Activated naive CD4-positive, alpha-beta T cell treated with anti-CD3 and anti-CD28 coated beads for 36 hours (primary cell): Measurements from ENCODE around the gene GMPR2. TPM values are rescaled to one million over a fixed set of nuclear protein-coding genes. Genes with fewer than 3 reads are reported as not detected.

Experiments
- CTCF ChIA-PET: fragments of 350-600 bp; sonication (Branson Sonifier 250); formaldehyde crosslinking; loops from one replicate; lab custom pipeline; 2021; ENCODE audit warnings: antibody characterized with exemption; lab: Charles Lee
- DNase-seq: peaks from one replicate; pipeline ENCODE4 v3.0.0-alpha.2; 2020
- H3K27ac Mint-ChIP-seq: one replicate; pipeline ENCODE4 v1.8.0; 2021; ENCODE audit warnings: mild to moderate bottlenecking, mixed read lengths
- H3K27me3 Mint-ChIP-seq: one replicate; pipeline ENCODE4 v1.8.0; 2021; ENCODE audit warnings: low read depth, mixed read lengths
- H3K36me3 Mint-ChIP-seq: one replicate; pipeline ENCODE4 v1.8.0; 2021; ENCODE audit warnings: low read depth, mixed read lengths
- H3K4me1 Mint-ChIP-seq: one replicate; pipeline ENCODE4 v1.8.0; 2021; ENCODE audit warnings: low read depth, mixed read lengths
- H3K4me3 Mint-ChIP-seq: one replicate; pipeline ENCODE4 v1.8.0; 2021; ENCODE audit warnings: mild to moderate bottlenecking, moderate library complexity, mixed read lengths
- H3K9me3 Mint-ChIP-seq: one replicate; pipeline ENCODE4 v1.8.0; 2021; ENCODE audit warnings: mixed read lengths
- intact Hi-C: fragments of 100-400 bp; cut with micrococcal nuclease; formaldehyde crosslinking; loops from one replicate; pipeline ENCODE4 v1.15.1; 2023
- total RNA-seq, 2 experiments: library from RNA; stranded (reverse); gene quantifications; one replicate each; pipeline ENCODE4 v1.2.3, GENCODE V29; 2021

Gene GMPR2
- total RNA-seq, 2 experiments from 2014 or later: 60.5 to 63.7 TPM

DNA sequence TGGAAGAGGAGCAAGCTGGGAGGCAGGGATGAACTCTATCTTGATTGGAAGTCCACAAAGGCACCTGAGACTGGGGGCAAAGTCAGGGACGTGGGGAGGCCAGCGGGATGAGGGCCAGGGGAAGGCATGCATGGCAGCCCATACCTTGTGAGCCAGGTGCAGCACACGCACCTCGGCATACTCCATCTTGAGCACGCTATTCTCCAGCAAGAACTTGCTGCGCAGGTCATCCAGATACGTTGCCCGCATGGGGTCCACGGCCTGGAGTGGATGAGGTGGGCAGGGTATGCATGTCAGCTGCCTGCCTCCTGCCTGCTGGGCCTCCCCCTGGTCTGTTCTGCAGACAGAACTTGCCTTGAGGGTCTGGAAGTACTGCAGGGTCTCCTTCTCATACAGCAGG is 34.8 kb downstream of the GMPR2 start:
- Mint-ChIP-seq H3K27me3 (no peaks in the 10 kb centered on the region), H3K27ac (no peak overlapping the region), H3K9me3 (no peaks in the 10 kb centered on the region), H3K4me3 (no peak overlapping the region), H3K36me3 (peaks cover 19% of the 10 kb centered on the region), H3K4me1 (peaks cover 16% of the 10 kb centered on the region)
- intact Hi-C loops: no loop called here
- CTCF ChIA-PET: interaction anchor here (0.6 to 1.8 kb wide), 2 partner anchors 25 to 40 kb away, joined by 3 to 6 read pairs; partner anchors contain the start of genes CIDEB and TINF2
- no peak for DNase-seq

DNA sequence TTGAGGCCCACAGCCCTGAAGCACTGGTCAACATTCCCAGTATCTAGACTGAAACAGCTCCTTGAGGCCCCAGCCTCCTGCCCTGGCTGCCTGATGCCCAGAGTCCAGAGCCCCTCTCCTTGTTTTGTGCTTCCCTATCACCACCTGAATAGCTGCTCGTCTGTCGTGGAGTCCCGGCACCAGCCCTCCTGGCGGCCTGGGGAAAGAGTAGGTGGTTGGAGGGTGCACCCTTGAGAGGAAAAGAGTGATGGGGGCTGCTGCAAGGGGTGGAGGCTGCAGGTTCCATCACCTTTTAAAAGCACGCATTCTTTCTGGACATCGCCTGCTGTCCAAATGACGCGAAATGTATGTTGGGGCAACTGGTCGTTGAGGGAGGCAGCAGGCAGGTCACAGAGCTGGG is 35.5 kb downstream of the GMPR2 start:
- peaks cover 19% of the 10 kb centered on the region for H3K36me3 Mint-ChIP-seq
- H3K27me3 Mint-ChIP-seq: no peaks in the 10 kb centered on the region
- H3K27ac Mint-ChIP-seq: no peak overlapping the region
- CTCF ChIA-PET: interaction anchor here (1.8 to 4.5 kb wide), 2 partner anchors 26 to 39 kb away, joined by 6 to 43 read pairs; partner anchors contain the start of genes CIDEB and TINF2
- intact Hi-C loops: no loop called here
- H3K4me1 Mint-ChIP-seq: peaks cover 23% of the 10 kb centered on the region
- no peaks in the 10 kb centered on the region for H3K9me3 Mint-ChIP-seq
- no peak for DNase-seq
- no peak overlapping the region for H3K4me3 Mint-ChIP-seq

DNA sequence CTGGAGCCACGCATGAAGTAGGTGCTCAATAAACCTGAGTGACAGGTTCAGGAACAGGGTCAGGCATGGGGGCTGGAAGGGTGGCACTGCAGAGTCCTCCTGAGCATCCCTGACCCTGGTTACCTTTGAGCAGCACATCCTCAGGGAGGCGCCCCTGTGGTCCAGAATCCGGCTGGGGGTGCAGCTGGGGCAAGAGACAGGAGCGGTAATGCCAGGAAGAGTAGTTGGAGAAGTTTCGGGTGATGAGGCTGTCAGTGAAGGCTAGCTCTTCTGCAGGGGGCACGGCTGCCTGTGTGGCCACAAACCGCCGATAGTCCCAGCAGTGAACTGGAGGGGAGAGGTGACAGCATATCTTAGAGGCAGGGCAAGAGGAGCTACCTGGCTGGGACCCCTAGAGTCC is 36.6 kb downstream of the GMPR2 start:
- Mint-ChIP-seq H3K4me3 (no peak overlapping the region), H3K4me1 (peaks cover 34% of the 10 kb centered on the region), H3K27ac (no peak overlapping the region), H3K36me3 (peaks cover 18% of the 10 kb centered on the region), H3K27me3 (no peaks in the 10 kb centered on the region), H3K9me3 (no peaks in the 10 kb centered on the region)
- DNase-seq: no peak
- CTCF ChIA-PET: interaction anchor here (1.4 to 4.5 kb wide), 6 partner anchors 11 to 39 kb away, joined by 6 to 43 read pairs (median 20); partner anchors contain the start of genes CIDEB and TINF2
- intact Hi-C loops: no loop called here

DNA sequence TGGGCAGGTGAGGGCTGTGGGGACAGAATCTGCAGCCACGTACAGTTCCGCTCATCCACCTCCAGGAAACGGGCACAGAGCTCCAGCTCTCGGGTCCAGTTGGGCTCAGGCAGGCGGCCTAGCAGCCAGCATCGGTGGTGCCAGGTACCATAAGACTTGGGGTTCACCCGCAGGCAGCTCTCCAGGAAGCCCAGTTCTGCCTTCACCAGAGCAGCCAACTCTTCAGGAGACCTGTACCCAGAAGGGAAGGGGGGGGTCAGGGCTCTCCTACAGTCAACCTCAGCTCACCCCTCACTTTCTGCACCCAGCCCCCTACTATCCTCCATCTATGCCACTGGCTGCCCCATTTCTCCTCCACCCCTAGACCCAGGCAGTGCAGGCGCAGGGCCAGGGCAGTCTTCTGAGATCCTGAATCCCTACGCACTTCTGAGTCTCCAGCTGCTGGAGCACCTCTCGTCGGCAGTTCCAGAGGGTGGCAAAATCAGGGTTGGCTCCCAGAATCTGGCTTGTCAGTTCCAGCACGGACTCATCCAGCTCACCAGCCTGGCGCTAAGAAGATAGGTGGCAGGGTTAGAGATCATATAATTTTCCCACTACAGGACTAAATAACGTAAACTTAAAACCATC is 37.3 kb downstream of the GMPR2 start:
- peaks cover 18% of the 10 kb centered on the region for H3K36me3 Mint-ChIP-seq
- H3K27me3 Mint-ChIP-seq: no peaks in the 10 kb centered on the region
- CTCF ChIA-PET: interaction anchor here (1.3 to 4.5 kb wide), 11 partner anchors 8 to 42 kb away, joined by 3 to 43 read pairs (median 8); partner anchors contain the start of genes CIDEB and TINF2
- no peak overlapping the region for H3K27ac Mint-ChIP-seq
- intact Hi-C loops: loop anchor here (5.0 to 10.0 kb wide), 2 partner anchors 402 to 715 kb away; partner anchors contain the start of genes THTPA and ZFHX2
- DNase-seq: no peak
- H3K9me3 Mint-ChIP-seq: no peaks in the 10 kb centered on the region
- H3K4me3 Mint-ChIP-seq: peak overlapping the region; percentile 78
- peaks cover 36% of the 10 kb centered on the region for H3K4me1 Mint-ChIP-seq

DNA sequence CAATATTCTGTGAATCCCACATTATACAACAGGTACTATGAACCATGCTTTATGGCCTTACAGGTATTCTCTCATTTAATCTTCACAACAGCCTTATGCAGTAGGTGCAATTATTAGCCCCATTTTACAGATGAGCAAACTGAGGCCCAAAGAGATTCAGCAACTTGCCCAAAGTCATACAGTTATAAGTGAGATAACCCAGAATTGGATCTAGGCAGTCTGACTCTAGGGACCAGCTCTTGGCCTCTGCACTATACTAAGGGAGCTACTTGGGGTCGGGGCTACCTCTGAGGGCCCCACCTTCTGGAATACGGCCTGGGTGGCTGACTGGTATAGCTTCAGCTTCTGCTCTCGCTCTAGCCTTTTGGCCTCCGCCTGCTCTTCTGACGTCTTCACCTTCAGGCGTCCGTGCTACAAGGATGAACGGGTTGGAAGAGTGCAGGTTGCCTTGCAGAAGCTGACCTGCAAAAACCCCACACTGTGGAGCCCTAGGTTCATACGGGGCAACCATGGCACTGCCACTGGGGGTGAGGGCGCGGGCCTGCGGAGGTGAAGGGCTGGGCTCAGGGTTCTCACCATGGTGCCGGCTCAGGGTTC is 37.9 kb downstream of the GMPR2 start:
- intact Hi-C loops: loop anchor here (1.0 to 10.0 kb wide), 12 partner anchors 26 to 949 kb away; partner anchors contain the start of genes EMC9, IRF9, MDP1 and PABPN1
- CTCF ChIA-PET: interaction anchor here (0.9 to 4.8 kb wide), 15 partner anchors 9 to 63 kb away, joined by 3 to 43 read pairs (median 7); partner anchors contain the start of genes CIDEB and TINF2
- Mint-ChIP-seq H3K36me3 (peaks cover 18% of the 10 kb centered on the region), H3K4me1 (peaks cover 42% of the 10 kb centered on the region), H3K4me3 (peak overlapping the region; percentile 78), H3K27ac (peak overlapping the region; percentile 95), H3K9me3 (no peaks in the 10 kb centered on the region), H3K27me3 (no peaks in the 10 kb centered on the region)
- no peak for DNase-seq

DNA sequence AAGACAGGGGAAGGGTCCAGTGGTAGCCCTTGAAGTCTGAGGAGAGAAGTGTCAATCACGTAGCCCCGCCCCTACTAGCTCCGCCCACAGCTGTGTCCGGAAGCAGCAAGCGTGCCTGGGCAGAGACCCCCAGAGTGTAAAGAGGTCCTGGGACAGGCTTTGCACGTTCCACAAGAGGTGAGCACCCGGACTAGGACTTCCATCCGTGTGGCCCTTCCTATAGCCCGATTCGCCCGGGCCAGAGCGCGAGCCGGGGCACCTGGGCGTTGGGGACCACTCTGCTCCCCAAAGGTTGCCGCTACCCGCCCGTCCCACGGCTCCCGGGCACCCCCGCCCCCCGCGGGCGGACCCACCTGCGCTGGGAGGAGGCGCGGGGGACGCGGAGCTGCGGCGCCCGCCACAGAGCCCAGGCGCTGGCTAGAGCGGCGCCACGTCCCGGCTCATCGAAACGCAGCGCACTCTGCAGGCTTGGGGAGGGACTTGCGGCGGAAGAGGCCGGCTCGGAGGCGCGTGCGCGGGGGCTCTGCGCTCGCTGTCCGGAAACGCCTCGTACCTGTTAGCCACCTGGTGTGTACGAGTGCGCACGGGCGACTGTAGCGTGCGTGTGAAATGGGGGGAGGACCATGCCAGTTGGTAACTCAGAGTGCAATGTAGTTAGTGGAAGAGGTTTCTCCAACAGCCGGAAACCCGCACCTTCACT is 38.6 kb downstream of the GMPR2 start, which contains the start of gene RABGGTA:
RABGGTA (minus strand) TSS at position 464 of the 700 bp plus-strand sequence. CDS start 482 bp downstream, outside the sequence.
- H3K36me3 Mint-ChIP-seq: peaks cover 15% of the 10 kb centered on the region
- peaks cover 43% of the 10 kb centered on the region for H3K4me1 Mint-ChIP-seq
- peak; percentile 94 for DNase-seq
- CTCF ChIA-PET: interaction anchor here (0.9 to 4.8 kb wide), 17 partner anchors 9 to 91 kb away, joined by 3 to 43 read pairs (median 7); partner anchors contain the start of genes CIDEB and TINF2
- no peaks in the 10 kb centered on the region for H3K9me3 Mint-ChIP-seq
- peak within 1 kb of the TSS; percentile 78 for H3K4me3 Mint-ChIP-seq
- peak within 1 kb of the TSS; percentile 95 for H3K27ac Mint-ChIP-seq
- H3K27me3 Mint-ChIP-seq: no peaks in the 10 kb centered on the region
- intact Hi-C loops: loop anchor here (1.0 to 10.0 kb wide), 12 partner anchors 25 to 950 kb away; partner anchors contain the start of genes EMC9, IRF9, MDP1 and PABPN1

DNA sequence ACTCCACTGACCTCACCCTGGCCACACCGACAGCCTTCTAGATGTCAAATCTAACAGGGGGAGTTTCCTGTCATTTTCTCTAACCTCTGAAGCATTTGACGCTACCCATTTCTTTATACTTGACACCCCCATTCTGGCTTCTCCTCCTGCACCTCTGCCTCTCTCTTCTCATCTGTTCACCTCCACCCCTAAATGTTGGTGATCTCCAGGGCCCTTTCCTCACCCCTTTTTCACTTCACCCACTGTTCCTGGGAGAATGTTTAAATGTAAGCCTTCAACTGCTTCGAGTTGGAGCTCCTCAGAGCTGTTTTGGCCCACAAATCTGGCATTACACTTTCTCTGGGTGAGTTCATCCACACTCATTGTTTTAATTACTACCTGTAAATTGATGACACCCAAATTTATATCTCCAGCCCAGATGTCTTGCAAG is 39.1 kb downstream of the GMPR2 start:
- intact Hi-C loops: loop anchor here (1.0 to 10.0 kb wide), 12 partner anchors 24 to 951 kb away; partner anchors contain the start of genes EMC9, IRF9, MDP1 and PABPN1
- no peak for DNase-seq
- Mint-ChIP-seq H3K4me3 (peak overlapping the region; percentile 78), H3K9me3 (no peaks in the 10 kb centered on the region), H3K27me3 (no peaks in the 10 kb centered on the region), H3K27ac (peak overlapping the region; percentile 95), H3K4me1 (peaks cover 47% of the 10 kb centered on the region), H3K36me3 (peaks cover 11% of the 10 kb centered on the region)
- CTCF ChIA-PET: interaction anchor here (0.7 to 4.8 kb wide), 14 partner anchors 9 to 90 kb away, joined by 3 to 43 read pairs (median 6); partner anchors contain the start of genes CIDEB and TINF2

DNA sequence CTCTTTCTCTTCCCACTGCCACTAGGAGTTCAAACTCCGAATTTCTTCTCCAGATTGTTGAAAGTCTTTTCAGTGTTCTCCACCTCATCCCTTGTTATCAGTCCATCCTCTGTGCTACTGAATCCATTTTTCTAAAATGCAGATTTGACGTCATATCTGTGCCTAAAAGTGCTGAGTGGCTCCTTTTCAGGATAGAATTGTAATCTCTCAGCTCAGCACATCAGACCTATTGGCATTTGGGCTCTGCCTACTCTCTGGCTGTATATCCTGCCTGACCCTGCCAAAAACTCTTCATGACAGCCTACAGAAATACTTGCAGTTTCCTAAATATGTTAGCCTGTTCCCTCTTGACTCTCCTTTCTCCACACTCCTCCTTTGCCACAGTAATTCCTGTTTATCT is 39.7 kb downstream of the GMPR2 start:
- H3K36me3 Mint-ChIP-seq: peaks cover 5% of the 10 kb centered on the region
- peak overlapping the region; percentile 78 for H3K4me3 Mint-ChIP-seq
- CTCF ChIA-PET: interaction anchor here (0.7 to 4.8 kb wide), 9 partner anchors 8 to 90 kb away, joined by 3 to 43 read pairs (median 7); partner anchors contain the start of genes CIDEB and TINF2
- no peaks in the 10 kb centered on the region for H3K9me3 Mint-ChIP-seq
- intact Hi-C loops: loop anchor here (5.0 to 10.0 kb wide), 2 partner anchors 400 to 718 kb away; partner anchors contain the start of genes THTPA and ZFHX2
- DNase-seq: no peak
- H3K27me3 Mint-ChIP-seq: no peaks in the 10 kb centered on the region
- peaks cover 53% of the 10 kb centered on the region for H3K4me1 Mint-ChIP-seq
- peak overlapping the region; percentile 95 for H3K27ac Mint-ChIP-seq

DNA sequence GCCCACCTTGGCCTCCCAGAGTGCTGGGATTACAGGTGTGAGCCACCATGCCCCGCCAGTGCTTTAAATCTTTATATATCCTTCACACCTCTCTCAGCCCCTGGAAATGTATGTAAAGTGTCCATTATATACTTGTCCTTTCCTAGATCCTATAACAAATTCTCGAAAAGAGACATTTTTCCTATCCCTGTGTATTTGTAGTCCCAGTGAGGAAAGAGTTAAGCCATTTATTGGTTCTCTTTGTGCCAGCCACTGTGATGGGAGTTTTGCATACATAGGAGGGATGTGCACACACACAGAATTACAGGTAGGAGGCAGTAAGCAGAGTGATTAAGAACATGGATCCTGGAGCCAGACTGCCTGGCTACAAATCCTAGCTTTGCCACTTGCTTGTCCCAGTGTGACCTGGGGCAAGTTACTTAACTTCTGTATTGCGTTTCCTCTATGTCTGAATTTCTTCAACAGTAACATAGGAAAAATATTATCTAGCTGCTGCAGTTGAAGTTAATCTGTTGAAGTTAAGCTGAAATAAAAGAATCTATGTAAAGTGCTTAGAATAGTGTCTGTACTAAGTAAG is 40.8 kb downstream of the GMPR2 start:
- no peak for DNase-seq
- no peaks in the 10 kb centered on the region for H3K9me3 Mint-ChIP-seq
- H3K4me3 Mint-ChIP-seq: peak overlapping the region; percentile 16
- no peaks in the 10 kb centered on the region for H3K27me3 Mint-ChIP-seq
- peaks cover 64% of the 10 kb centered on the region for H3K4me1 Mint-ChIP-seq
- CTCF ChIA-PET: interaction anchor here (0.7 to 10.8 kb wide), 10 partner anchors 10 to 87 kb away, joined by 3 to 154 read pairs (median 8); partner anchors contain the start of genes CHMP4A, DHRS1, LTB4R2 and NOP9
- H3K27ac Mint-ChIP-seq: peak overlapping the region; percentile 95
- intact Hi-C loops: loop anchor here (5.0 to 10.0 kb wide), 2 partner anchors 399 to 719 kb away; partner anchors contain the start of genes THTPA and ZFHX2
- H3K36me3 Mint-ChIP-seq: peaks cover 9% of the 10 kb centered on the region

DNA sequence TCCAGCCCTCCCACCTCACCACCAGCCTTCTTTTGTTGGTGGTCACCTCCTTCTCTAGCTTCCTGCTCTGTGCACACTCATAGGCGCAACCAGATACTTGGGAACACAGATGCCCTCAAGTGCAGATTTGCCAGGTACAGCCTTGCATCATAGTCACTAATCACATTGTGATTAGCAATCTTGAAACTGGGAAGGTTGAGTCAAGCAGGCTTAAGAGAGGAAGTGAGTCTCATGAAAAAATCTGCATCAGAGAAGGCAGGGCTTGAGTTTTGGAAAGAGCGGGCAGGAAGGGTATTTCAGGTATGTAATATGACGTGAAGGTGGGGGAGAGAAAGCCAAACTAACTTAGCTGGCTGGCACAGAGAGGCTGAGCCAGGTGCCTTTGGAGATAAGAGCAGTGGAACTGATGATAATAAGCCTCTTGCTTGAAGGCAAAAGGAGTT is 41.4 kb downstream of the GMPR2 start:
- peaks cover 70% of the 10 kb centered on the region for H3K4me1 Mint-ChIP-seq
- intact Hi-C loops: loop anchor here (1.0 to 10.0 kb wide), 7 partner anchors 15 to 719 kb away; partner anchors contain the start of genes CHMP4A, DCAF11, GMPR2 and NEDD8

More for the DNA sequence above, 41.4 kb downstream of the GMPR2 start:
- peak overlapping the region; percentile 95 for H3K27ac Mint-ChIP-seq
- CTCF ChIA-PET: interaction anchor here (0.7 to 10.8 kb wide), 12 partner anchors 10 to 183 kb away, joined by 3 to 154 read pairs (median 5); partner anchors contain the start of genes CHMP4A, DHRS1, LTB4R2 and NOP9
- DNase-seq: peak; percentile 82
- H3K9me3 Mint-ChIP-seq: no peaks in the 10 kb centered on the region
- H3K4me3 Mint-ChIP-seq: peak overlapping the region; percentile 38
- H3K27me3 Mint-ChIP-seq: no peaks in the 10 kb centered on the region
- H3K36me3 Mint-ChIP-seq: peaks cover 9% of the 10 kb centered on the region
